Ramos (cell line): ENCODE data around the gene SAE1.

Experiments
- in situ Hi-C: fragments of 300-500 bp; cut with MboI; formaldehyde crosslinking; loops from one replicate; pipeline ENCODE4 v1.14.3; 2022; ENCODE audit warnings: low sequenced_read_pairs; ENCODE audit not compliant: unreplicated experiment

The SAE1 gene

GRCh38 chr19:47105874-47106273, 24.8 kb upstream of the SAE1 start:
- in situ Hi-C loops = no loop called here

- in situ Hi-C loops = no loop called here
Observed at GRCh38 chr19:47106821-47107201, 23.8 kb upstream of the SAE1 start.

GRCh38 chr19:47107202-47107952, 23.3 kb upstream of the SAE1 start:
- in situ Hi-C loops = no loop called here

- in situ Hi-C loops = no loop called here
Observed at GRCh38 chr19:47107953-47108746, 22.5 kb upstream of the SAE1 start.

GRCh38 chr19:47109177-47109540, 21.5 kb upstream of the SAE1 start:
- in situ Hi-C loops = no loop called here

- in situ Hi-C loops = no loop called here
Observed at GRCh38 chr19:47109541-47110375, 20.9 kb upstream of the SAE1 start.

- in situ Hi-C loops = no loop called here
Observed at GRCh38 chr19:47110521-47111005, 20.1 kb upstream of the SAE1 start.

- in situ Hi-C loops = no loop called here
Observed at GRCh38 chr19:47111006-47111621, 19.5 kb upstream of the SAE1 start.

GRCh38 chr19:47111682-47112165, 18.9 kb upstream of the SAE1 start:
- in situ Hi-C loops = no loop called here

- in situ Hi-C loops = no loop called here
Observed at GRCh38 chr19:47112166-47112996, 18.3 kb upstream of the SAE1 start.

- in situ Hi-C loops = no loop called here
Observed at GRCh38 chr19:47112997-47113849, 17.4 kb upstream of the SAE1 start, which contains the start of gene ZC3H4. Gene ZC3H4 (minus strand): TSS chr19:47113776. CDS start chr19:47112584, 1,192 bp downstream.

GRCh38 chr19:47113850-47114651, 16.6 kb upstream of the SAE1 start:
- in situ Hi-C loops = no loop called here

GRCh38 chr19:47120470-47121067, 10.1 kb upstream of the SAE1 start:
- in situ Hi-C loops = loop anchor here (10.0 kb wide), 1 partner anchor 106 kb away; the partner anchor contains the start of gene NPAS1

GRCh38 chr19:47122359-47123335, 8.0 kb upstream of the SAE1 start:
- in situ Hi-C loops = loop anchor here (10.0 kb wide), 1 partner anchor 108 kb away; the partner anchor contains the start of gene NPAS1

GRCh38 chr19:47123406-47123805, 7.2 kb upstream of the SAE1 start:
- in situ Hi-C loops = loop anchor here (10.0 kb wide), 1 partner anchor 109 kb away; the partner anchor contains the start of gene NPAS1
